OCI-M2 (cell line): Measurements from ENCODE around the gene MAPKAP1.
"Not testable (repeated sequence)": the region's sequence is repeated elsewhere in the genome, so short reads cannot be mapped to it uniquely, and the experiment has no call there.

Experiments used
- DNase-seq: peaks from one replicate; lab custom pipeline; 2025; ENCODE audit not compliant: unreplicated experiment; lab: John Stamatoyannopoulos, UW

MAPKAP1 gene

DNA sequence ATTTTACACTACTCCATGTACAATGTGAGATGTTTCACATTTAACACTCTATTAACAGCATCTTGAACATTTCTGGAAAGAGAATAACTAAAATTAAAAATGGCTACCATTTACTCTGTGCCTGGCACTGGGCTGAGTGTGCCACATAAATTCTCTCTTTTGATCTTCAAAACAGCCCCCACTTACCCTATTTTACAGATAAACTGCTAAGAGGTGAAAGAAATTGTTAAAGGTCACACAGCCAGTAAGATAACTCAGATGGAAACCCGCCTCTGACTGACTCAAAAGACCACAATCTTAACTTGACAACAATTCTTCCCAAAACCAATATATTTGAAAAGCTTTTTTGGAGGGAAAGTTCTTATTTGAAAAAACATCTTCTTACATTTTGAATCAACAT, 97.3 kb downstream of the MAPKAP1 start:
- DNase-seq: no peak

- DNase-seq: no peak
These were observed 98.4 kb downstream of the MAPKAP1 start for GRCh38 chr9:125608489-125609224.

GRCh38 chr9:125604196-125604595, 102.8 kb downstream of the MAPKAP1 start:
- DNase-seq: no peak

DNA sequence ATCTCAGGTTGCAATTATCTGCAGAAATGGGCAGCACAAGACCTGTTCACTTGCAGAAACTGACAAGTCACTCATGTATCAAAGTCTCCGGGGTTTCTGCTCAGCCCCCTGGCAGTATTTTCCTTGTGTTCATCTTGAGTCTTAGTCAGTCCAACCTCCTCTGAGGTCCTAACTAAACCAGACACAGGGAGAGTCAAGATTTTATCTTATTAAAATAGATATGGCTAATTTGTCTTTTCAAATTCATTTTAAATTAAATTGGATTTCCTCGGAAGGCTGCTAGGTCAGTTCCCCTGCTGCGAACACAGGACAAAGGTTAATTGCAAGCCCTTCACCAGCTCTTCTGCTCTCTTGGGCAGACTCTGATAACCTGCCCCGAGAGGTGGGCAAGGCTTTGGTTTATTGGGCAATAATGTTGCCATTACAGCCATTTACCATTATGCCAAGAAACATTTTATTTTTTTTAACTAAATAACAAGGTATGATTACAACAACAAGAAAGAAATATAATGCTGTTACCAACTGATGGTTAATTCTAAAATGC, 103.5 kb downstream of the MAPKAP1 start:
- DNase-seq: no peak

DNA sequence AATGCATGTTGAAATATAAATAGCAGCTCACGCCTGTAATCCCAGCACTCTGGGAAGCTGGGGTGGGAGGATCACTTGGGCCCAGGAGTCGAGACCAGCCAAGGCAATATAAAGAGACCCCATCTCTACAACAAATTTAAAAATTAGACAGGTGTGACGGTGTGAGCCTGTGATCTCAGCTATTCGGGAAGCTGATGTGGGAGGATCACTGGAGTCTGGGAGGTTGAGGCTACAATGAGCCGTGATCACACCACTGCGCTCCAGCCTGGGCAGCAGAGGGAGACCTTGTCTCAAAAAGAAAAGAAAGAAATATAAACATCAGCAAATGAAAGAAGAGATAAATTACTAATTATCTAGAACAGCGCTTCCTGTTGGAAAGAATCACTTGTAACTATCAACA, 105.0 kb downstream of the MAPKAP1 start:
- no peak for DNase-seq

DNA sequence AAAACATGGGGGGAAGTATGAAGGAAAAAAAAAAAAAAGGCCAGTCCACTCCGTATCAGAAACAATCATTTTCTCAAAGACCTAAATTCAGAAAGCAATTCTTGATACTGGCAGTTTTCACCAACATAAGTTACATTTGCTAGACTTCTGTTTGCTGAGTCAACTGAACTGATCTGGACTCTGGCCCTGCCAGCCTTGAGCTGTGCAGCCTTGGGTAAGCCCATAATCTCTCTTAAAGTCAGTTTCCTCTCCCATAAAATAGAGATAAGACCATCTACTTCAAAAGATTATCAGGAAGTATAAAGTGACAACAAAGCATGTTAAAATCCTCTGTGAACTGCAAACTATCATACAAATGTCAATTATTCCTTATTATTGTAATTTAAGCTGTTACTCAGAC, 106.8 kb downstream of the MAPKAP1 start:
- no peak for DNase-seq

- DNase-seq: no peak
These were observed 112.8 kb downstream of the MAPKAP1 start for GRCh38 chr9:125594223-125594610.

- DNase-seq: no peak
These were observed 113.3 kb downstream of the MAPKAP1 start for GRCh38 chr9:125593581-125594222.

GRCh38 chr9:125591888-125592287, 115.1 kb downstream of the MAPKAP1 start:
- no peak for DNase-seq

- no peak for DNase-seq
These were observed 115.8 kb downstream of the MAPKAP1 start for GRCh38 chr9:125591245-125591644.

DNA sequence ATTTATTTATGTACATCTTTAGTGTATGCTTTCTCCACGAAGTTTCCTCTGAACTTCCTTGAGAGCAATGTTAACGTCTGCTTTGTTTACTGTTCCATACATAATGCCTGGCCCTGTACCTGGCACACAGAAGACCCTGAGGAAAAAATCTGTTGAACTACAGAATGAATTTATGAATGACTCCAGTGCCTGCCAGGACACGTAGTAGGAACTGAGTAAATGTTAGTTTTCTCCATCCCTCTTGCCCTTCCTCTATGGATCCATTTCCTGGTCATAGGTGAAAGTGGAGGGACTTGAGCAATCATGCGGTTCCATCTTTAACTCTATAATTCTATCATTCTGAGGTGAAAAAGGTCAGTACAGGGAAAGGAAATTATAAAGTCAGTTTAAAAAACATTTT, 117.7 kb downstream of the MAPKAP1 start:
- no peak for DNase-seq

- no peak for DNase-seq
These were observed 119.1 kb downstream of the MAPKAP1 start for GRCh38 chr9:125587819-125588460.

DNA sequence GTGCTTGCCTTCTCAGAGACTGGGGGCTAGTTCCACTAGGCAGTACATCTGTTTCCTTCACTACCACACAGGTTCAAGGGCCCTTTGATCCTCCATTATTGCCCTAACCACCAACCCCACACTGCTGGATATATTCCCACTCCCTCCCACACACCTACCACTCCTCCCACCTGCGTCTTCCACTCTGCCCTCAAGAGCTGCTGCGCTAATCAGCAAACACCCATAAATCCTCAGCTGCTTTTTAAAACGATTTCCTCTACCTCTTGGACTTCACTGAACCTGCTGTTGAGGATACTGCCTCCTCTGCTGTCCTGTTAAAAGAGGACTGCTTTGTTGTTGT, 120.9 kb downstream of the MAPKAP1 start:
- DNase-seq: no peak

GRCh38 chr9:125585503-125586171, 121.4 kb downstream of the MAPKAP1 start:
- DNase-seq: no peak

DNA sequence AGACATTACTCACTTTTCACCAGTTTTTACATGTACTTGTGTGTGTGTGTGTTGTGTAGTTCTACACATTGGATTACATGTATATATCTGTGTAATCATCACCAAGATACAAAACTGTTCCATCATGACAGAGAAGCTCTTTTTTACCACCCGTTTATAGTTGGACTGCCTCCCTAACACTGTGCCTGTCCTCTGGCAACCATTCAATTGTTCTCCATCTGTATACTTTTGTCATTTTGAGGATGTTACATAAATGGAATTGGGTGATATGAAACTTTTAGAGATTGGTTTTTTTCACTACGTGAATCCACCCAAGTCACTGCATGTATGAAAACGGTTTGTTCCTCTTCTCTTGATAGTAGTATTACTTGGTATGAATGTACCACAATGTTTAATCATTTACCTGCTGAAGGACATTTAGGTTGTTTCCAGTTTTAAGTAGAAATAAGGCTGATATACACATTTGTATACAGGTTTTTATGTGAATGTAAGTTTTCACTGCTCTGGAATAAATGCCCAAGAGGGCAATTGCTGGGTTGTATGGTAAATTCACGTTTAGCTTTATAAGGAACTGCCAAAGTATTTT, 126.2 kb downstream of the MAPKAP1 start:
- no peak for DNase-seq

- DNase-seq: no peak
These were observed 127.7 kb downstream of the MAPKAP1 start for GRCh38 chr9:125579030-125579932.

DNA sequence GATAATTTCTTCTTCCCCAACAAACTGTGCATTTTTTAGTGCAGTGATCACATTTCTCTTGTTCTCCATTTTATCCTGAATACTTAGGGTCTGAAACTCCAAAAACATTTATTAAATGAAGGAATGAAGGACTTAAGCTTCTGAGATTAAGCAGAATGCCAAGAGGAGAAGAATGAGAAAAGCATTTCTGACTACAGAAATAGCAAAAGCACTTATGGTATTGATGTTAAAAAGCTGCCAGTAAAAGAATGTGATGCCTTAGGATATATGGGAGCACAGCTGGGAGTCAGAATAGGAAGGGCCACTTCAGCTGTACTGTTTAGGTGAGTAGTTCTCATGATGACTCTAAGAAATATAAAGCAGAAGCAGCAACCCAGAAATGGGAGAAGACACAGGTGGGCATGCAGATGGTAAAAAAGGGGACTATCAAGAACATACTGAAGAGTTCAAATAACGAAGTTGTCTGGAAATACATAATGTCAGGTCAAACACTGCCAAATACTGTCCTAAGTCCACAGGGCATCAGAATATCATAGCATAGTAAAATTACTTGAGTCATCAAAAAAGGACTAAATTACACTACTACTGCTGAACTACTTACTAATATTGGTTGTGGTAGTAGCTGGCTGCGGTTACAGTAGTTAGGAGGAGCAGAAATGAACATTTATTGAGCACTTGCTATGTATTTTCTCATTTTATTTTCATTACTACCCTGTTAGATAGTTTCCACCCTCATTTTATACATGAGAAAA, 132.7 kb downstream of the MAPKAP1 start:
- no peak for DNase-seq

GRCh38 chr9:125572461-125572860, 134.5 kb downstream of the MAPKAP1 start:
- not testable (repeated sequence) for DNase-seq

DNA sequence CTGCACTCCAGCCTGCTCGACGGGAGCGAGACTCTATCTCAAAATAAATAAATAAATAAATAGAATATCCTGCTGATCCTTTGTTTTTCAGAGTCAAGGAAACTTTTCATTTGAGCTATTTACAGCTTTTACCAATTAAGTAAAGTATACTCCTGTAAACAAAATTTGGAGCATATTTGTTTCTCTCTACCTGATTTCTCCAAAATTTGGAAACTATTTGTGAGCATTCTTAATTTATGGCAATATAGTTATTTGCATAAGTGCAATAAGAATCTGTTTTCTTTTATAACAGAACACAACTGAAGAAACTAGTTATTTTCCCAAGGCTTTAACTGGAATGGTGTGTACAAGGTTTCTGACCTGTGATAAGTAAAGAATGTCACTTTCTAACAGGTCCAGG, 135.2 kb downstream of the MAPKAP1 start:
- not testable (repeated sequence) for DNase-seq
